GM12878 (cell line): Measurements from ENCODE around the gene TPGS2. TPM values are rescaled to one million over a fixed set of nuclear protein-coding genes. Genes with fewer than 3 reads are reported as not detected.

Experiments used
- ATAC-seq: fragments of 200-7000 bp; cut with Tn5 transposase; 3 replicates; pipeline ENCODE4 v1.9.1; 2020; ENCODE audit warnings: mild to moderate bottlenecking, moderate library complexity
- BruUV-seq: library from RNA; stranded (reverse); fragments of 400-500 nt; replicated peaks from 2 replicates; lab custom pipeline; 2021; lab: Mats Ljungman, UMichigan
- CTCF ChIA-PET: fragments of 300-600 bp; sonication (Branson Sonifier 250); formaldehyde crosslinking; extraction: SDS; loops from one replicate; lab custom pipeline; 2021; ENCODE audit warnings: inconsistent platforms; lab: Yijun Ruan, JAX
- POLR2A ChIA-PET: fragments of 350-600 bp; formaldehyde crosslinking; extraction: SDS; loops from one replicate; lab custom pipeline; 2021; ENCODE audit warnings: inconsistent platforms; lab: Charles Lee
- RAD21 ChIA-PET: fragments of 300-600 bp; sonication (Branson Sonifier 250); formaldehyde crosslinking; loops from one replicate; lab custom pipeline; 2023; ENCODE audit warnings: antibody characterized with exemption; ENCODE audit not compliant: unreplicated experiment; lab: Charles Lee
- SMC1A ChIA-PET: fragments of 300-600 bp; sonication (Branson Sonifier 250); formaldehyde crosslinking; loops from one replicate; lab custom pipeline; 2023; ENCODE audit not compliant: unreplicated experiment, uncharacterized antibody; lab: Charles Lee
- DNase-seq: peaks from one replicate; pipeline ENCODE4 v3.0.0-alpha.2; 2011; ENCODE audit warnings: low read depth, low spot score
- FAIRE-seq: peaks from 3 replicates; lab custom pipeline; 2011; peaks lifted over from hg19 to GRCh38; lab: Jason Lieb, UNC
- H2AFZ ChIP-seq: 2 replicates; pipeline ENCODE4 v1.6.0; 2011; ENCODE audit warnings: low read depth, low read length, control low read depth; ENCODE audit not compliant: control insufficient read depth
- H3K27ac ChIP-seq: 2 replicates; pipeline ENCODE4 v1.5.1; 2011; ENCODE audit warnings: control low read depth; ENCODE audit not compliant: control insufficient read depth, insufficient read depth
- H3K27me3 ChIP-seq, 2 experiments: replicated peaks in 1 of 2; 2 replicates each; pipeline versions ENCODE4 v1.6.0 to v1.6.1; 2011; ENCODE audit warnings: low read length in 1 of 2; ENCODE audit not compliant: control insufficient read depth in 2 of 2, insufficient read depth in 2 of 2
- H3K36me3 ChIP-seq, 2 experiments: 2 replicates each; pipeline ENCODE4 v1.5.1; 2011; ENCODE audit warnings: low read length in 1 of 2; ENCODE audit not compliant: control insufficient read depth in 2 of 2, insufficient read depth in 2 of 2
- H3K4me1 ChIP-seq: 2 replicates; pipeline ENCODE4 v1.6.1; 2011; ENCODE audit warnings: mild to moderate bottlenecking, low read length, moderate library complexity, mixed read lengths; ENCODE audit not compliant: control insufficient read depth, insufficient read depth
- H3K4me2 ChIP-seq: 2 replicates; pipeline ENCODE4 v1.6.0; 2011; ENCODE audit warnings: control low read depth; ENCODE audit not compliant: control insufficient read depth, insufficient read depth
- H3K4me3 ChIP-seq: fragments of 200-600 bp; sonication (generic); 2 replicates; pipeline ENCODE4 v1.5.1; 2016
- H3K79me2 ChIP-seq: 2 replicates; pipeline ENCODE4 v1.6.0; 2011; ENCODE audit warnings: low read length; ENCODE audit not compliant: control insufficient read depth, insufficient read depth
- H3K9ac ChIP-seq: 2 replicates; pipeline ENCODE4 v1.8.0; 2011; ENCODE audit warnings: low read length, control low read depth, mixed read lengths; ENCODE audit not compliant: control insufficient read depth, insufficient read depth
- H3K9me3 ChIP-seq: replicated peaks from 3 replicates; pipeline ENCODE4 v1.5.1; 2011; ENCODE audit warnings: mild to moderate bottlenecking, low read length; ENCODE audit not compliant: control insufficient read depth, insufficient read depth
- H4K20me1 ChIP-seq: 2 replicates; pipeline ENCODE4 v1.6.0; 2011; ENCODE audit not compliant: control insufficient read depth, insufficient read depth
- CBFB ChIP-seq: IDR thresholded peaks from 2 replicates; pipeline ENCODE4 v1.6.1; 2016; ENCODE audit warnings: antibody characterized with exemption, low read depth
- MXI1 ChIP-seq: fragments of 150-350 bp; IDR thresholded peaks from 2 replicates; pipeline ENCODE4 v1.6.1; 2011; ENCODE audit warnings: low read depth, mild to moderate bottlenecking, inconsistent platforms, low read length, improper control_type of control experiment
- POLR2A ChIP-seq: IDR thresholded peaks from 2 replicates; pipeline ENCODE4 v1.6.1; 2011; ENCODE audit warnings: low read depth, mild to moderate bottlenecking, low read length
- RB1 ChIP-seq: fragments of 450-650 bp; formaldehyde crosslinking; IDR thresholded peaks from 2 replicates; pipeline ENCODE4 v1.6.1; 2017; ENCODE audit warnings: mild to moderate bottlenecking, borderline replicate concordance
- SPI1 ChIP-seq: IDR thresholded peaks from 2 replicates; pipeline ENCODE4 v1.6.1; 2011; ENCODE audit warnings: low read depth, mild to moderate bottlenecking, low read length, moderate library complexity, borderline replicate concordance; ENCODE audit not compliant: insufficient read depth
- TCF12 ChIP-seq: IDR thresholded peaks from 2 replicates; pipeline ENCODE4 v1.6.1; 2011; ENCODE audit warnings: low read depth, mild to moderate bottlenecking, low read length
- ZNF217 ChIP-seq: fragments of 450-650 bp; IDR thresholded peaks from 2 replicates; pipeline ENCODE4 v1.6.1; 2017; ENCODE audit warnings: antibody characterized with exemption, mild to moderate bottlenecking
- ZNF24 ChIP-seq: fragments of 450-650 bp; IDR thresholded peaks from 2 replicates; pipeline ENCODE4 v1.6.1; 2017; ENCODE audit warnings: antibody characterized with exemption, mild to moderate bottlenecking
- WGBS: methylation state at CpG from one replicate; pipeline ENCODE4 v1.1.6; 2016; ENCODE audit warnings: low lambda C conversion rate; ENCODE audit not compliant: insufficient replicate concordance, insufficient coverage; ENCODE audit errors: missing lambda C conversion rate; 5-methylcytosine and 5-hydroxymethylcytosine counted together
- in situ Hi-C: fragments of 300-500 bp; cut with MboI; formaldehyde crosslinking; loops from 9 replicates; pipeline ENCODE4 v1.14.3; 2018; ENCODE audit warnings: mixed read lengths
- intact Hi-C: fragments of 100-400 bp; cut with micrococcal nuclease; formaldehyde crosslinking; loops from one replicate; pipeline ENCODE4 v1.14.2; 2022; ENCODE audit not compliant: unreplicated experiment
- polyA plus RNA-seq, 11 experiments: library from polyadenylated mRNA; depleted of rRNA in 4 of 11; unstranded in 6 of 11; stranded (reverse) in 5 of 11; fragments of >200 nt; fragmentation: Nextera tagmentation in 4 of 11; fragmentation: Illumina TruSeq in 1 of 11; extraction: Ambion mirVana in 4 of 11; extraction: Trizol in 1 of 11; gene quantifications; 1 replicate in 1 of 11; 2 replicates in 10 of 11; pipeline versions ENCODE4 v1.2.1 to v1.2.3, GENCODE V29; 2011 to 2016; ENCODE audit warnings: inconsistent platforms in 2 of 11, missing spikeins in 2 of 11, low read depth in 1 of 11
- total RNA-seq, 4 experiments: library from RNA; depleted of rRNA in 3 of 4; stranded (reverse); fragments of >200 nt in 3 of 4; fragmentation: Illumina TruSeq in 1 of 4; extraction: Trizol in 1 of 4; gene quantifications; 2 replicates each; pipeline versions ENCODE4 v1.2.1 to v1.2.3, GENCODE V29; 2013 to 2021
- TF ChIP-seq, protein P1 (sequence below), 3 experiments: IDR thresholded peaks in 2 of 3; conservative IDR thresholded peaks in 1 of 3; 2 replicates each; pipeline ENCODE4 v1.5.1; 2011; ENCODE audit warnings: low read depth in 3 of 3, low read length in 3 of 3, mild to moderate bottlenecking in 3 of 3, control low read depth in 2 of 3, moderate library complexity in 2 of 3, inconsistent platforms in 1 of 3, mixed read lengths in 1 of 3; ENCODE audit not compliant: control insufficient read depth in 2 of 3, insufficient read depth in 1 of 3; ENCODE audit errors: extremely low read depth in 1 of 3
- TF ChIP-seq, protein P2 (sequence below): fragments of 150-350 bp; IDR thresholded peaks from 2 replicates; pipeline ENCODE4 v1.6.1; 2016; ENCODE audit warnings: low read depth, low read length

Gene TPGS2
- total and polyA plus RNA-seq, 10 of the 15 experiments (the other 5 are each of a cell fraction or from before 2014, with no cell fraction given) = 39.8 to 181 (median 88.9) TPM

DNA sequence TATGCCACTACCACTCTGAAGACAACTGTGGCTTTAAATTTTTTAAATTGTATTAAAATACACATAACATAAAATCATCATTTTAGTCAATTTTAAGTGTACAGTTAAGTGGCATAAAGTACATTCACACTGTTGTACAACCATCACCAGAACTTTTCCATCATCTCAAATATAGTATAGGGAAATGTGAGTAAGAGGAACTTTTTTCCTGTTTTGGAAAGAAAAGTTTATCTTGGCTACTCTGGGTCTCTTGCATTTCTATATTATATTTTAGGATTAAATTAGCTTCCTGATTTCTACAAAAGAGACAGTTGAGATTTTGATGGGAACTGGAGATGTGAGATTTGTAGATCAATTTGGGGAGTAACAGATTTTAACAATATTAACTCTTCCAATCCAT is 3.3 kb downstream of the TPGS2 start:
- in situ Hi-C loops (no loop called here), intact Hi-C loops (no loop called here)
- no TSS peak for BruUV-seq
- no peak for FAIRE-seq
- no peak overlapping the region for H3K9ac ChIP-seq
- no peaks in the 10 kb centered on the region for H4K20me1 ChIP-seq
- CTCF ChIA-PET = interaction anchor here (1.1 to 2.5 kb wide), 3 partner anchors 14 to 138 kb away, joined by 3 to 16 read pairs (median 6); no protein-coding TSS in a partner anchor
- no peaks in the 10 kb centered on the region for H3K4me1 ChIP-seq
- no peaks in the 10 kb centered on the region for H3K27me3 ChIP-seq
- SMC1A ChIA-PET = no interaction called here
- no peak for ATAC-seq
- H3K4me3 ChIP-seq = no peak overlapping the region
- DNase-seq = no peak
- RAD21 ChIA-PET = no interaction called here
- TF ChIP-seq ZNF24 = no peak
- no peaks in the 10 kb centered on the region for H3K9me3 ChIP-seq
- POLR2A ChIA-PET = no interaction called here
- H3K79me2 ChIP-seq = peaks cover 26% of the 10 kb centered on the region
- no peak overlapping the region for H2AFZ ChIP-seq
- H3K36me3 ChIP-seq = no peaks in the 10 kb centered on the region
- no peak overlapping the region for H3K27ac ChIP-seq
- no peak overlapping the region for H3K4me2 ChIP-seq

DNA sequence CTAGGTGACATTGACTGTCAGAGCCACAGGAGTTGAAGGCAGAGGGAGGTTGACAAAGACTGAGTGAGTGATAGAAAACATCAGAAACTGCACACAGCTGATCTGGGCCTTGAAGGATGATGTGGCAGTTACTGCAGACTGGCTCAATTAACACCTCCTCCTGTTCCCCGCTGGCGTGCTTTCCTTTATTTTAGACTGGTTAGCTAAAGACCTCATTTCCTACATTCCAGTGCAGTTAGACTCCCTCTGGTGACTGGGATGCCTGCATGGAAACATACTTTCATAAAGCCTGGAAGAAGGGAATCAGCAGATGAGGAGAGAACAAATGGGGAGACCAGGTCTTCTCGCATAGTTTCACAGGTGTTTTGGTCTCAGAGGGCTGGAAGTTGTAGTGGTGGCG is 7.1 kb downstream of the TPGS2 start:
- Histone ChIP-seq H2AFZ (no peak overlapping the region), H3K79me2 (peaks cover 4% of the 10 kb centered on the region), H4K20me1 (no peaks in the 10 kb centered on the region), H3K27ac (no peak overlapping the region), H3K27me3 (no peaks in the 10 kb centered on the region), H3K4me3 (no peak overlapping the region), H3K9me3 (no peaks in the 10 kb centered on the region), H3K4me1 (no peaks in the 10 kb centered on the region; the same call in 1 of the 2 replicates), H3K9ac (no peak overlapping the region), H3K36me3 (peaks cover 4 to 5% of the 10 kb centered on the region in 2 experiments; a peak in 3 of 4 replicates), H3K4me2 (no peak overlapping the region)
- WGBS = 99% methylated on average over 4 of the region's 4 CpGs
- ChIA-PET CTCF (interaction anchor here (1.5 to 1.7 kb wide), 3 partner anchors 7 to 13 kb away, joined by 3 to 9 read pairs (median 7); partner anchors contain the start of genes KIAA1328 and TPGS2), POLR2A (interaction anchor here (1.4 kb wide), 1 partner anchor 9 kb away, joined by 3 read pairs; no protein-coding TSS in a partner anchor), RAD21 (no interaction called here), SMC1A (interaction anchor here (1.1 kb wide), 1 partner anchor 11 kb away, joined by 3 read pairs; no protein-coding TSS in a partner anchor)
- in situ Hi-C loops (loop anchor here (25.0 kb wide), 1 partner anchor 1234 kb away; the partner anchor contains the start of gene GALNT1), intact Hi-C loops (no loop called here)
- FAIRE-seq (no peak), DNase-seq (no peak), ATAC-seq (no peak)
- BruUV-seq = no TSS peak
- no peak for TF ChIP-seq SPI1
- no peak for TF ChIP-seq POLR2A
- TF ChIP-seq RB1 = no peak
- no peak for TF ChIP-seq ZNF217
- TF ChIP-seq TCF12 = no peak
- TF ChIP-seq, protein P1, sequence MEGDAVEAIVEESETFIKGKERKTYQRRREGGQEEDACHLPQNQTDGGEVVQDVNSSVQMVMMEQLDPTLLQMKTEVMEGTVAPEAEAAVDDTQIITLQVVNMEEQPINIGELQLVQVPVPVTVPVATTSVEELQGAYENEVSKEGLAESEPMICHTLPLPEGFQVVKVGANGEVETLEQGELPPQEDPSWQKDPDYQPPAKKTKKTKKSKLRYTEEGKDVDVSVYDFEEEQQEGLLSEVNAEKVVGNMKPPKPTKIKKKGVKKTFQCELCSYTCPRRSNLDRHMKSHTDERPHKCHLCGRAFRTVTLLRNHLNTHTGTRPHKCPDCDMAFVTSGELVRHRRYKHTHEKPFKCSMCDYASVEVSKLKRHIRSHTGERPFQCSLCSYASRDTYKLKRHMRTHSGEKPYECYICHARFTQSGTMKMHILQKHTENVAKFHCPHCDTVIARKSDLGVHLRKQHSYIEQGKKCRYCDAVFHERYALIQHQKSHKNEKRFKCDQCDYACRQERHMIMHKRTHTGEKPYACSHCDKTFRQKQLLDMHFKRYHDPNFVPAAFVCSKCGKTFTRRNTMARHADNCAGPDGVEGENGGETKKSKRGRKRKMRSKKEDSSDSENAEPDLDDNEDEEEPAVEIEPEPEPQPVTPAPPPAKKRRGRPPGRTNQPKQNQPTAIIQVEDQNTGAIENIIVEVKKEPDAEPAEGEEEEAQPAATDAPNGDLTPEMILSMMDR (IDR thresholded peaks at IDR 0.05 in 2 of 3, conservative IDR thresholded peaks at IDR 0.05 in 1 of 3; ENCODE audit: control insufficient read depth in 2 of 3, extremely low read depth in 1 of 3, insufficient read depth in 1 of 3, low read depth in 3 of 3, low read length in 3 of 3) = no peak
- no peak for TF ChIP-seq CBFB
- TF ChIP-seq MXI1 = no peak
- TF ChIP-seq, protein P2, sequence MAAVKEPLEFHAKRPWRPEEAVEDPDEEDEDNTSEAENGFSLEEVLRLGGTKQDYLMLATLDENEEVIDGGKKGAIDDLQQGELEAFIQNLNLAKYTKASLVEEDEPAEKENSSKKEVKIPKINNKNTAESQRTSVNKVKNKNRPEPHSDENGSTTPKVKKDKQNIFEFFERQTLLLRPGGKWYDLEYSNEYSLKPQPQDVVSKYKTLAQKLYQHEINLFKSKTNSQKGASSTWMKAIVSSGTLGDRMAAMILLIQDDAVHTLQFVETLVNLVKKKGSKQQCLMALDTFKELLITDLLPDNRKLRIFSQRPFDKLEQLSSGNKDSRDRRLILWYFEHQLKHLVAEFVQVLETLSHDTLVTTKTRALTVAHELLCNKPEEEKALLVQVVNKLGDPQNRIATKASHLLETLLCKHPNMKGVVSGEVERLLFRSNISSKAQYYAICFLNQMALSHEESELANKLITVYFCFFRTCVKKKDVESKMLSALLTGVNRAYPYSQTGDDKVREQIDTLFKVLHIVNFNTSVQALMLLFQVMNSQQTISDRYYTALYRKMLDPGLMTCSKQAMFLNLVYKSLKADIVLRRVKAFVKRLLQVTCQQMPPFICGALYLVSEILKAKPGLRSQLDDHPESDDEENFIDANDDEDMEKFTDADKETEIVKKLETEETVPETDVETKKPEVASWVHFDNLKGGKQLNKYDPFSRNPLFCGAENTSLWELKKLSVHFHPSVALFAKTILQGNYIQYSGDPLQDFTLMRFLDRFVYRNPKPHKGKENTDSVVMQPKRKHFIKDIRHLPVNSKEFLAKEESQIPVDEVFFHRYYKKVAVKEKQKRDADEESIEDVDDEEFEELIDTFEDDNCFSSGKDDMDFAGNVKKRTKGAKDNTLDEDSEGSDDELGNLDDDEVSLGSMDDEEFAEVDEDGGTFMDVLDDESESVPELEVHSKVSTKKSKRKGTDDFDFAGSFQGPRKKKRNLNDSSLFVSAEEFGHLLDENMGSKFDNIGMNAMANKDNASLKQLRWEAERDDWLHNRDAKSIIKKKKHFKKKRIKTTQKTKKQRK = no peak
